NT2/D1 (cell line): Measurements from ENCODE around the gene SIX1.

Experiments
- YY1 ChIP-seq: IDR thresholded peaks from 2 replicates; pipeline ENCODE4 v1.6.1; 2011; ENCODE audit not compliant: insufficient read length, insufficient read depth
- ZNF274 ChIP-seq: IDR thresholded peaks from 2 replicates; pipeline ENCODE4 v1.6.1; 2011; ENCODE audit warnings: mild to moderate bottlenecking, low read depth, low read length

DNA sequence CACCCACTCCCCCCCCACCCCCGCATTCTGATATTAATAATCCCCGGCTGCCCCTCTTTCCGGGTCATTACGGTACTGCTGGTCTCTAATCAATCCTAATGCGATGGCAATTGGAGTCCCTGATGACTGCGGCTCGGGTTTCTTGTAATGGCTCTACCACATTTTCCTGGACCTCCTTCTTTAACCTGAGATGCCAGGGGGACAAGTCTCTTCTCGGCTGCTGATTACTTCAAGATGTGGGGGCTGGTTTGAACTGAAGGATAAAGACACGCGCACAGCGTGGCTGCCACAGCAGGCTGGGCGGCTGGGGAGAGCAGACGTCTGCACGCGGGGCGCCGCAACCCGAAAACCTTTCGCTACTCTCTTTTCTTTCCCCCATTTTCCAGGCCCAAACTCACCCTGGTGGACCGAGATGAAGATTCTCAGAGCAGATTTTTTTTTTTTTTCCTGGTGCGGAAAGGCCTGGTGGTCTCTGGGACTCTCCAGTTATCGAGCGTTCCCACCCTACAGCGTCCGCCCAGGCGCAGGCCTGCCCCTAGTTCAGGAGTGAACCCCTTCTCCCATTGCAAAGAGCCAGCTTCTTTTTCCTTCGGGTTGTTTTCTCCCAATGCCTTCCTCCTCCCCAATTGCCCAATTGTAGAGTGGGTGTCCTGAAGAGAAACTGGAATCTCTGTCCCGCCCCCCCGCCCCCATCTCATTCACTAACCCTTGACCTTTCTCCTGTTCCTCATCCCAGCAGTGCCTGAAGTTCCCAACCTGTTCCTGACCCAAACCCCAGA is 6.0 kb upstream of the SIX1 start:
- TF ChIP-seq ZNF274 (no peak), YY1 (no peak)
